K562 (cell line): ENCODE results near the gene KDM2B. TPM values are rescaled to one million over a fixed set of nuclear protein-coding genes. Genes with fewer than 3 reads are reported as not detected.

ENCODE experiments used
- CAMTA2 ChIP-seq: fragments of 250-450 bp; sonication (Bioruptor Pico); conservative IDR thresholded peaks from 2 replicates; pipeline ENCODE4 v1.5.1; 2022
- ELF2 ChIP-seq: fragments of 250-450 bp; sonication (Bioruptor Pico); IDR thresholded peaks from 2 replicates; pipeline ENCODE4 v1.5.0; 2021; ENCODE audit warnings: mild to moderate bottlenecking
- FOXK2 ChIP-seq, 2 experiments: fragments of 450-650 bp; IDR thresholded peaks in 1 of 2; conservative IDR thresholded peaks in 1 of 2; 2 replicates each; pipeline ENCODE4 v1.6.1; 2016; ENCODE audit warnings: low read depth in 2 of 2, mild to moderate bottlenecking in 1 of 2
- KLF1 ChIP-seq: fragments of 450-650 bp; IDR thresholded peaks from 2 replicates; pipeline ENCODE4 v1.6.1; 2016; ENCODE audit warnings: missing genetic modification characterization, missing compliant biosample characterization
- MECOM ChIP-seq: fragments of 250-450 bp; sonication (Bioruptor Pico); IDR thresholded peaks from 2 replicates; pipeline ENCODE4 v1.8.0; 2022; ENCODE audit warnings: inconsistent platforms
- POU5F1 ChIP-seq: fragments of 150-350 bp; IDR thresholded peaks from 2 replicates; pipeline ENCODE4 v1.6.1; 2014; ENCODE audit warnings: borderline replicate concordance, low read length, low read depth, mild to moderate bottlenecking; ENCODE audit not compliant: partially characterized antibody
- PREB ChIP-seq: sonication (generic); formaldehyde crosslinking; IDR thresholded peaks from 2 replicates; pipeline ENCODE4 v1.8.1; 2023; ENCODE audit warnings: mild to moderate bottlenecking, missing genetic modification reagents
- RERE ChIP-seq: sonication (generic); formaldehyde crosslinking; IDR thresholded peaks from 2 replicates; pipeline ENCODE4 v1.8.0; 2023; ENCODE audit warnings: missing genetic modification reagents, mild to moderate bottlenecking, borderline replicate concordance
- THRB ChIP-seq: fragments of 450-650 bp; formaldehyde crosslinking; conservative IDR thresholded peaks from 2 replicates; pipeline ENCODE4 v1.4.0; 2022; ENCODE audit warnings: mild to moderate bottlenecking, missing genetic modification characterization
- ZC3H8 ChIP-seq: fragments of 450-650 bp; IDR thresholded peaks from 2 replicates; pipeline ENCODE4 v1.6.1; 2017
- ZFPM2 ChIP-seq: fragments of 250-450 bp; sonication (Bioruptor Pico); IDR thresholded peaks from 2 replicates; pipeline ENCODE4 v1.5.1; 2022; ENCODE audit warnings: mild to moderate bottlenecking
- ZNF133 ChIP-seq: fragments of 250-450 bp; sonication (Bioruptor Pico); IDR thresholded peaks from 2 replicates; pipeline ENCODE4 v1.4.0; 2020; ENCODE audit warnings: mild to moderate bottlenecking
- ZNF239 ChIP-seq: fragments of 250-450 bp; sonication (Bioruptor Pico); IDR thresholded peaks from 2 replicates; pipeline ENCODE4 v1.4.0; 2020; ENCODE audit warnings: mild to moderate bottlenecking
- ZNF324 ChIP-seq: fragments of 250-450 bp; sonication (Bioruptor Pico); IDR thresholded peaks from 2 replicates; pipeline ENCODE4 v1.4.0; 2020; ENCODE audit warnings: mild to moderate bottlenecking
- polyA plus RNA-seq, 8 experiments: library from polyadenylated mRNA; depleted of rRNA in 4 of 8; stranded (reverse) in 5 of 8; unstranded in 3 of 8; fragments of >200 nt; fragmentation: Nextera tagmentation in 2 of 8; fragmentation: Illumina TruSeq in 1 of 8; extraction: Ambion mirVana in 2 of 8; extraction: Trizol in 1 of 8; gene quantifications; 2 replicates each; pipeline versions ENCODE4 v1.2.1 to v1.2.3, GENCODE V29; 2011 to 2014; ENCODE audit warnings: inconsistent platforms in 1 of 8, missing spikeins in 1 of 8
- total RNA-seq, 7 experiments: library from RNA; depleted of rRNA in 6 of 7; stranded (reverse); fragments of >200 nt in 6 of 7; fragmentation: Illumina TruSeq in 2 of 7; extraction: Trizol in 2 of 7; gene quantifications; 2 replicates each; pipeline versions ENCODE4 v1.2.1 to v1.2.3, GENCODE V29; 2011 to 2021; ENCODE audit warnings: low replicate concordance in 1 of 7
- TF ChIP-seq, protein P1 (sequence below), 2 experiments: fragments of 250-450 bp in 1 of 2; fragments of 450-650 bp in 1 of 2; sonication (Bioruptor Pico) in 1 of 2; IDR thresholded peaks; 2 replicates each; pipeline versions ENCODE4 v1.6.1 to v1.8.0; 2016 to 2021; ENCODE audit warnings: mild to moderate bottlenecking in 2 of 2, moderate library complexity in 2 of 2, missing compliant biosample characterization in 1 of 2, missing genetic modification characterization in 1 of 2
- TF ChIP-seq, protein P2 (sequence below): sonication (generic); formaldehyde crosslinking; IDR thresholded peaks from 2 replicates; pipeline ENCODE4 v1.8.0; 2023; ENCODE audit warnings: mild to moderate bottlenecking, missing genetic modification reagents
- TF ChIP-seq, protein P3 (sequence below): fragments of 250-450 bp; sonication (Bioruptor Pico); IDR thresholded peaks from 2 replicates; pipeline ENCODE4 v1.6.1; 2021; ENCODE audit warnings: mild to moderate bottlenecking

KDM2B gene
- total and polyA plus RNA-seq, 9 of the 15 experiments (the other 6 are each of a cell fraction or from before 2014, with no cell fraction given), result 7.4 to 50.5 (median 22.5) TPM

DNA sequence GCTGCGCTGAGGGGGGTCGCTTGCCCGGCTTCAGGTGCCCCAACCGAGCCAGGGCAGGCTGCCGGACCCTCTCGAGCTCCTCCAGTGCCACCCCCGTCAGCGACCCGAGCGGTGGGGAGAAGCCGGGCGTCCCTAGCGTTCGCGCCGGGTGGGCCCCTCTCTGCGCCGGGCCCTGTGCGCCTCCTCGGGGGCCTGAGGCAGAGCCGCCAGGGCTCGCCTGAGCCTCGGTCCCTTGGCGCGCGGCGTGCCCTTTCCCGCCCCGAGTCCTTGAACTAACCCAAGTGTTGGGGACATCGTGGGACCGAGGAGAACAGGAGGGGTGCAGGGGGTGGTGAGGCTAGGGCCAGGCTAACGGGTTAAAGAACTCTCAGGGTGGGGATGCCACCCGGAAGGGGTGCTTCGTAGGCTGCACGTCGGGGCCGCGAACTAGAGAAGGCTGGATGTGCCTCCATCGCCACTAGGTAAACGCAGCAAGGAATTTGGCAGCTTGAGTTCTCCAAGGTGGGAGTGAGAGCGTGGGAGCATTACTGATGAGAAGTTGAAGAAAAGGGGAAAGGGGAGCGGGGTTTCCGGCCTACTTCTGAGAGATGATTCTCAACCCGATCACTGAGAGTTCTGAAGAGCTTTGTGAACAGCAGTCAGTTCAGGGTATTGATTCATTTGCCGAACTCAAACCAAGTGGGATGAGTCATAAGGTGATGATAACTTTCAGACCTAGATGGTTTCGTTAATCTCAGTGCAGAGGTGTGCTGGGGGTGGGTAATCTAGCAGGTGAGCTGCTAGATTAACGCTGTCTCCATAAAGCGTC, 180.3 kb downstream of the KDM2B start (continued):
- TF ChIP-seq RERE (CRISPR knock-in tag) (no peak), MECOM (no peak), FOXK2 (conservative IDR thresholded peaks at IDR 0.05 in 1 of 2, IDR thresholded peaks at IDR 0.05 in 1 of 2; ENCODE audit: low read depth in 2 of 2) (no peak), THRB (CRISPR knock-in tag) (no peak), ELF2 (CRISPR knock-in tag) (no peak), KLF1 (tag) (no peak), ZNF133 (CRISPR knock-in tag) (no peak), ZFPM2 (CRISPR knock-in tag) (no peak), ZNF324 (CRISPR knock-in tag) (no peak), CAMTA2 (CRISPR knock-in tag) (no peak), PREB (peak; percentile 91; the same call in 1 of the 2 replicates), ZNF239 (no peak), POU5F1 (no peak), ZC3H8 (no peak)
- TF ChIP-seq, protein P1, sequence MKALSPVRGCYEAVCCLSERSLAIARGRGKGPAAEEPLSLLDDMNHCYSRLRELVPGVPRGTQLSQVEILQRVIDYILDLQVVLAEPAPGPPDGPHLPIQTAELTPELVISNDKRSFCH (CRISPR knock-in tag; IDR thresholded peaks at IDR 0.05), result no peak
- TF ChIP-seq, protein P1 (tag; IDR thresholded peaks at IDR 0.05), result 0 out of 2 replicates have a peak, but pooled peaks have one; percentile 38
- TF ChIP-seq, protein P2, sequence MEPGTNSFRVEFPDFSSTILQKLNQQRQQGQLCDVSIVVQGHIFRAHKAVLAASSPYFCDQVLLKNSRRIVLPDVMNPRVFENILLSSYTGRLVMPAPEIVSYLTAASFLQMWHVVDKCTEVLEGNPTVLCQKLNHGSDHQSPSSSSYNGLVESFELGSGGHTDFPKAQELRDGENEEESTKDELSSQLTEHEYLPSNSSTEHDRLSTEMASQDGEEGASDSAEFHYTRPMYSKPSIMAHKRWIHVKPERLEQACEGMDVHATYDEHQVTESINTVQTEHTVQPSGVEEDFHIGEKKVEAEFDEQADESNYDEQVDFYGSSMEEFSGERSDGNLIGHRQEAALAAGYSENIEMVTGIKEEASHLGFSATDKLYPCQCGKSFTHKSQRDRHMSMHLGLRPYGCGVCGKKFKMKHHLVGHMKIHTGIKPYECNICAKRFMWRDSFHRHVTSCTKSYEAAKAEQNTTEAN (CRISPR knock-in tag), result no peak
- TF ChIP-seq, protein P3, sequence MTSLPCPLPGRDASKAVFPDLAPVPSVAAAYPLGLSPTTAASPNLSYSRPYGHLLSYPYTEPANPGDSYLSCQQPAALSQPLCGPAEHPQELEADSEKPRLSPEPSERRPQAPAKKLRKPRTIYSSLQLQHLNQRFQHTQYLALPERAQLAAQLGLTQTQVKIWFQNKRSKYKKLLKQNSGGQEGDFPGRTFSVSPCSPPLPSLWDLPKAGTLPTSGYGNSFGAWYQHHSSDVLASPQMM (CRISPR knock-in tag), result no peak
